SIG-M5 (cell line): ENCODE measurements around the gene AMT.

Experiments used
- DNase-seq: peaks from one replicate; lab custom pipeline; 2025; lab: John Stamatoyannopoulos, UW

AMT gene

GRCh38 chr3:49388289-49388820 lies 33.9 kb downstream of the AMT start:
- no peak for DNase-seq

- no peak for DNase-seq
Measured at GRCh38 chr3:49387721-49388120, 34.6 kb downstream of the AMT start.

GRCh38 chr3:49386056-49386756 lies 36.1 kb downstream of the AMT start:
- DNase-seq: peak; percentile 55

GRCh38 chr3:49385617-49386016 lies 36.7 kb downstream of the AMT start:
- DNase-seq: no peak

- DNase-seq: no peak
Measured at GRCh38 chr3:49383387-49383786, 38.9 kb downstream of the AMT start.

- no peak for DNase-seq
Measured at GRCh38 chr3:49378249-49378895, 43.9 kb downstream of the AMT start.

GRCh38 chr3:49377483-49377882 lies 44.8 kb downstream of the AMT start:
- peak; percentile 40 for DNase-seq

GRCh38 chr3:49371946-49372345 lies 50.3 kb downstream of the AMT start:
- DNase-seq: no peak

GRCh38 chr3:49370585-49371290 lies 51.5 kb downstream of the AMT start:
- DNase-seq: no peak
